ENCODE results near the gene ETV6.

Gene ETV6

DNA sequence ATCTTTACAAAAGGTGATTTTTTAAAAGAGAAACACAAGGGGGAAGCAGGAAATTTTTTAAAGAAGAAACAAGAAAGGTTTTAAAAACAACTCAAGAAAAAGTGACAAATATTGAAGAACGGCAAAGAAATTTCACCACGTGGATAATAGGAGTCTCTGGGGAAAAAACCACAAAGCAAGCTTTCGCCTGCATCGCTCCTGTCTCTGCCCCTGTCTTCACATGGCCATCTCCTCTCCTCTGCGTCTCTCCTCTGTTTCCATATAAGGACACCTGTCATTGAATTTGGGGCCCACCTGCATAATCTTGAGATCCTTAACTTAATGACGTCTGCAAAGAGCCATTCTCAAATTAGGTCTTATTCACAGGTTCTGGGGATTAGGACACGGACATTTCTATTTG lies 175.8 kb downstream of the ETV6 start:
- no peak for DNase-seq (ENCODE audit: low read depth in 2 of 2)

DNA sequence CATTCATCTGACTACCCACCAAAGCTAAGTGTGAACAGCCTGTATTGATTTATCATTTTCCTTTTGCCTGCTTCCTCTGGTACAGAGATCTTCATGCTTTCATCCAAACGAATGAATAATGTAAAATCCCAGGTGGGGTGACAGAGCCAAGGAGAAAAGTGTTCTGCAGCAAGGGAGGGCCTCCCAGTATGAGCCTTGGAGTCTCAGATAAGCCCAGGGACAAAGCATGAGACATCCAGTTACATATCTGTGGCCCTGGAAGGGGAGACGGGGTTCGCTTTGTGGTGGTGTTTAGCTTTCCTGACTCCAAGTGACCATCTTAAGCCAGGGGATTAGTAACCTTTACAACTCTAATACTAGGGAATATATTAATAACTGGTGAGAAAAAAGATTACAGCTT lies 177.1 kb downstream of the ETV6 start:
- no peak for DNase-seq (ENCODE audit: low read depth in 2 of 2)

DNA sequence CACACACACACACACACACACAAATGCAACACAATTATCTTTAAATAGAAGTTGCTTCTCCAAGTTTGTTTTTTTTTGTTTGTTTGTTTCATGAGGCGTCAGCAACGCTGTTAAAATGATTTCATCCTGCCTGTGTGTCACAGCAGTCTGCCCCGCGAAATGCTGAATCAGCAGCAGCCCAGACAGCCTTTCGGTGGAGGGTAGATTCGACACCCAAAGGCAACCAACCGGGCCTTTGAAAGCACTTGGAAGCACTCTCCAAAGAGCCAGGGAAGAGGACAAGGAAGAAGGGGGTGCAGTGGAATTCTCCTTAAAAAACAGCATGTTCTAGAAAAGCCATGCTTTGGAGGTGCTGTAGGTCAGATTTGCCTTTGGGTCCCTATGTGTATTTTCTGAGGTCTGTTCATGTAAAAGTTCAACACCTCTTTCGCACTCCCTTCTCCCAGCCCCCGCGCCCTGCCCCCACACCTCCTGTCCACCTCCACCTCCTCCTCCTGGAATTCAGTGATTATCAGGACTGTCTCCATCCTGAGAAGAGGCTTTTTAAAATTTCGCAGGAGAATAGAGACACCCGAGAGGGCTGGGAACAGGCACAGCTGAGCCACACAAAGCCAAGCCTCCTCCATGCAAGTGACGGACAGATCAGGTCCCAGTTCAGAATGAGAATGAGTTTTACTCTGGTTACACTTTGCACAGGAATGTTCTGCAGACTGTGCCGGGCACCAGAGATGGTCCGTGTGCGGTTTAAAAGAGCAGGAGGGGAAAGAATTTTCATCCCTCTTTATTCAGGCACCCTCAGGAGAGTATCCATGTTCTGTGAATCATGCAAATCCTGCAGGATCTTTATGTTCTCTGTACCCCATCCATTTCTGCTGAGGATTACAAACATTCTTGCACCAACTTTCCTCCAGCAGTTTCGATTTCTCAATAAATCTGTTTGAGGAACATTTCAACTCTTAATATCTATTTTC lies 177.9 kb downstream of the ETV6 start:
- peak in 1 of 2 experiments; percentile 27 for DNase-seq (ENCODE audit: low read depth in 2 of 2)

DNA sequence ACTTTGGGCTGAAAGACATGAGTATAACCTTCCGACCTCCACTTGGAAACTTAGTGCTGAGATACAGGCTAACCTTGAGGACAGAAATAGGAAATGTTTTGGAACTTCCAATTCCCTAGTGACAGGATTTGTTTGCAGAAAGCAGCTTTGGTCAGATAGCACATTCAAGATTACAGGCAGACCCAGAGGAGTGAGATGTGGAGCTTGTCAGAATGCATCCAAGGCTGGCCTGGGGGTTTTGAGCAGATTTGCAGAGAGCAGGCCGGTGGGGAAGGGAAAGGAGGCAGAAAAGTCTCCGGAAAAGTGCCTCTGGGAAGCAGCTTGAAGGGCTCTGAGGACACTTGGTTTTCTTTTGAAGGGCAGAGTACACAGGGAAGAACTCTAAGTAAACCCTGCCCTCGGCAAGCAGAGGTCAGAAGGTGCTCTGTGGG lies 180.3 kb downstream of the ETV6 start:
- DNase-seq (ENCODE audit: low read depth in 2 of 2): no peak

DNA sequence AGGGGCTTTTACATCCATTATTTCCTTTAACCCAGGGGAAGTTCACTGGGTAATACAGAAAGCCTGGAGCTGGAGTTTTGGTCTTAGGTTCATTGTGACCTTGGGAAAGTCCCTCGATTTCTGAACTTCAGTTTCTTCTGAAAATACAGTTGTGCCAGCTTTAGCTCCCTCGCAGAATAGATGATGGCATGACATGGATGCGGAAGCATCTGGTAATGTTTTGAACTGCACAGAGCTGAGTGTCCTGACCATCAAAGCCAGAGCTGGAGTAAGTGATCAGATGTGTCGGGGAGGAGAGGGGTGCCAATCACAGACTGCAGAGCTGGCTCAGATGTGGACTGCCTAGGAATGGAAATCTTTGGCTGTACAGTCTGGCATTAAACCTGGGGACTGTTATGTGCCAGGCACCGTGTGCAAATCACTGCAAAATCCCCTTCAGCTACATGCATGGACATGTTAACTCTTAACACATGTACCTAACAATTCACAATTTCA lies 180.9 kb downstream of the ETV6 start:
- no peak for DNase-seq (ENCODE audit: low read depth in 2 of 2)

DNA sequence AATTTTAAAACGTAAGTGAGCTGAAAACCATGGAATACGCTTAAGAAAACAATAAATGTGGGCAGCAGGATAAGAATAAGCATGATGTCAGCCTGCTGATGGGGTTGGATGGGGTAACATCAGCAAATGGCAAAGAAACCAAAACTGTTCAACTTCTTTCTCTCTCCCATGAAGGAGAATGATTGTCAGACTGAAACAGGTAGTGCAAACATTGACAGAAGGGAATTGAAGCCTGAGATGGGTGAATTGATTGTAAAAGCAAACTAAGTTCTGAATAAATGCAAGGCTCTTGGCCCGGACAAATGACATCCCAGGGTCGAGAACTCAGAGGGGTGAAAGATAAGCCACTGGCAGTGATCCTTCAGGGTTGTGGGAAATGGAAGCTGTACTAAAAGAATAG lies 182.6 kb downstream of the ETV6 start:
- no peak for DNase-seq (ENCODE audit: low read depth in 2 of 2)

DNA sequence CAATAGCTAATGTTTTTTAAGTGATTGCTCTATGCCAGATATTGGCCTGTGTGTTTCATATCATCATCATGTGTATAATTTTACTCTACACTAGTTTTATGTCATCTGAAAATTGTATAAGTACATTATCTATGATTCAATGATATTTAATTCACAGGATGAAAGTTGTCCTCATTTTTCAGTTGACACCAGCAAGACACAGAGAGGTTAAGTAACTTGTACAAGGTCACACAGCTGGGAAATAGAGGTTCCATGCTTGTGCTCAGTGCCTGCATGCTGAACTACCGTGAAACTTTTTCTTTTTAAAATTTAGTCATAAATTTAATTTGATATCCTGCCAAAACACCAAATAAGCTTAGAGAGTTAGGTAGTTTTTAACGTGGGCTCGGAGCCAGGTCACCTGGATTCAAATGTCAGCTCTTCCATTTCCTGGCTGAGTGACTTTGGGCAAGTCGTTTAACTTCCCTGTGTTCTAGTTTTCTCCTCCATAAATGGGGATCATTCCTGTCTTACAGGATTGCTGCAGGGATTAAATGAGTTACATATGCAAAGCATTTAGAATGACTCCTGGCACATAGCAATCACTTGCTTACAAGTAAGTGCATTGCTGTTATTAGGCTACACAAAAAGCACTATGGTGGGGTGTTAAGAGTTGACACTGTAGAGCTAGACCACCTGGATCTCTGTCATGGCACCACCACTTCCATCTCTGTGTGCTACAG lies 183.9 kb downstream of the ETV6 start:
- no peak for DNase-seq (ENCODE audit: low read depth in 2 of 2)

DNA sequence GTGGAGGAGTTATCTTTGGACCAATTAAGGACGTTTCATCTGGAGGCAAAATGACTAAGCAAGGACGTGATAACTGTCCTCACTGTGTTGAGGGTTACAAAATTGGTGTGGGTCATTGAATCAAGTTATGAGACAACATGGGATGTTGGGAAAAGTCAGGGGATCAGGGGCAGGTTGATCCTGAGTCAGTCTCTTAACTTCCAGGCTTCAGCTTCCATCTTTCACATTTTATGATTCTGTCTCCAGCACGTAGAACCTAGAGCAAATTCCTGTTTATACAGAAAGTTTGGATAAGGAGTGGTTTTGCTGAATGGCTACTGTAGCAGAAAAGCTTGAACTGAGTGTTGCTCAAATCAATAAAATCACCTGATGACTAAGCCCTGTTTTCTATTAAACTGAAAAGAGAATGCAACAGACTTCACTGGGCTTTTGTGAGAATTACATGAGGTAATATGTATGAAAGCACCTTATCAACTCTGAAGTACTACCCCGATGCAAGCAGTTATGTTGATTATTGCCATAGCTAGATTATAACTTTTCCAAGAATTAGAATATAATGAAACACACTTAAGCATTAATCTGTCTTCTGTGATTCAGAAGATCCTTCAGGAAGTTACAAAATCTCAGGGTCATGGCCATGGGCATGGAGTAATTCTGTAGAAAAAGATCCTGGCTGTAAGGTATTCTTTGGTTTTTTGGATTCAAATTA lies 184.8 kb downstream of the ETV6 start:
- DNase-seq (ENCODE audit: low read depth in 2 of 2): no peak

DNA sequence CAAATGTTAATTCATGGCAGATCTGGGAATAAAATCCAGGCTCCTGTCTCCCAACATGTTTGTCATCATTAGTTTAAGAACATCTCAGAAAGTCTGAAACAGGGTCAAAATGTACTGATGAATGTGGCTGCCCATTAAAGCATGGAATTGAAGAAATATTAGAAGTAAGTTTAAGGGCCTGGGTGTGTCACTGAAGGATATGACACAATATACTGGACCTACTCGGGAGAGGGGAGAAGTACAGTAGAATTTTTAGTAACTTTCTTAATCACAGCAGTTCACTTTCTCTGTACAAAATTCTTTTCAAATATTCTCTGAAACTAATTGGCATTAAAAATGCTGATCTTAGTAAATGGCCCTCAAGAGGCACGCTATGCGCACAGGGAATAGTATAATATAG lies 185.5 kb downstream of the ETV6 start:
- no peak for DNase-seq (ENCODE audit: low read depth in 2 of 2)

DNA sequence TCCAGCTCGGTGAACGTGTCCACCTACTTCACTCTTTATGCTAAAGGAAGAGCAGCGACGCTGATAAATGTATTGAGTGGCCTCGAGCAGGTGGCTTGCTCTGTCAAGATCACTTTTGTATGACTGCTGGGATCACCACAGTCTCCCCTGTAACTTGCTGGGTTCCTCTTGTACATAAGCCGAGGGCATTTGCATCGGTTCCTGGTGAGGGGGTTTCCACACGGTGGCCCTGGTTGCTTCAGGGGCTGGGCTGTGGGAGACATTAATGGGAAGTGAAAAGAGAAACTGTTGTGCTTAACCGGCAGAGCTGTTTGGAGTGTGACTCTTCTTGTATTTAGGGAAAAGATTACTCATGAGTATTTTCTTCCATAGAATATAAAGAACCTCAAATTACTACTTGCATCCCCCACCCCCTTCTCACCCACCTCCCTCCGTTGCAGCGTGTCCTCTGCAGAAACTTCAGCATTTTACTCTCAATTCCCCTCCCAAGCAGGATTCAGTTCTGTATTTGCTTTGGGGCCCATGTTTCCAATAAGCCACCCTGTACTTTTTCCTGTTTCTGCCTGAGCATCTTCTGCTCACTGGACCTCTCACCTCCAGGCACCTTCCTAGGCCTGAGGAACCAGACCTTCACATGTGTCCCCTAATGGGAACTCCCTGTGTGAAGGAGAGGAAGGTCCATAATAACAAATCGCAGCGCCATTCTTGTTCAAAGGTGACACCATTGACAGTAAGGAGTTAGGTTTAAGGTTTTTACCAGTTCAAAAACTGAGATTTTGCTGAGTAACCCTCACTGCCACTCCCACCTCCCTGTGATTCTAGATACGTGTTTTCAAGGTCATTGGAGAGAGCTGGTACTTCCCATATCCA lies 187.0 kb downstream of the ETV6 start:
- DNase-seq (ENCODE audit: low read depth in 2 of 2): no peak

DNA sequence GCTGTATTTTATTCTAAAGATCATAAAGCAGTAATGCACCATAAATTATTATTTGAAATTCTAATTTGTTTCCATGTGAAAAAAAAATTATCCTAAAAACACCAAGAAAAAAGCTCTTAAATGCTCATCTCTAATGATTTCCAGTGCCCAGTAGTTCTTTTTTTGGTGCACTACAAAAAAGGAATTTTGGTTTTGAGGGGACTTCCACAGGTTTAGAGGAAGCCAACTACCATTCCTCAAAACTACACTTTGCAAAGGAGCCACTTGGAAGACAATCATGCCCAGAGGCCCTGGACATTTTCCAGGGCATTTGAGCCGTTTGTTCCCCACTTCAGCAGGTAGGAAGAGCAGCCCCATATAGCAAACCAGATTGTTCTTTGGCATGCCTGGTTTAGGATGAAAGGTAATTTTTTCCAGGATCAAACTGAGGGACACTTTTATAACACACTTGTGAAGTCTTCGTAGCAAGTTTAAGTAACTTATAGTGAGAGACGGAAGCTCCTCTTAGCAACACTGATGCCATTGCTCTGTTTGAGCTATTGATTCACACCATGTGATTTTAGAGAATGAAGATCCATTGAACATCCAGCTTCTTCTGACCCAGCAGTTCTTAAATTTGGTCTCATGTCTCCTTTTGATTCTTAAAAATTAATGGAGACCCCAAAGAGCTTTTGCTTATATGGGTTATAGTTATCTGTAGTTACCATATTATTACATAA lies 187.9 kb downstream of the ETV6 start:
- DNase-seq (ENCODE audit: low read depth in 2 of 2): no peak

DNA sequence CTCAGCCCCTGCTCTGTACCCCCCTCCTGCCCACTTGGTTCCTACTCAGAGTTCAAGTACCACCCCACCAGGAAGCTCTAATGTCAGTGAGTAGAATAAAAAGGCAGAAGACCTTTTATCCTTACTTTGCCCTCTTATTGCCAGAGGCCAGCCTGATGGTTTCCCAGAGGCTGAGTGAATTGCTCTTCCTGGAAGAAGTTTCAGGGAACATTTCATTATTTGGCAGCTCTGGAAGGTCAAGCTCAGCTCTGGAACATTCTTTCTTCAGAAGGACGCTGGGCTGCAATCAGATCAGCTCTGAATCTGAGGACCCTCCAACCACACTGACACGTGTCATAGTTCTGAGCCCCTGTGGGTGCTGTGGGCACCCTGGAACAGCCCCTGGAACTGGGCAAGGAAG lies 188.9 kb downstream of the ETV6 start:
- no peak for DNase-seq (ENCODE audit: low read depth in 2 of 2)

DNA sequence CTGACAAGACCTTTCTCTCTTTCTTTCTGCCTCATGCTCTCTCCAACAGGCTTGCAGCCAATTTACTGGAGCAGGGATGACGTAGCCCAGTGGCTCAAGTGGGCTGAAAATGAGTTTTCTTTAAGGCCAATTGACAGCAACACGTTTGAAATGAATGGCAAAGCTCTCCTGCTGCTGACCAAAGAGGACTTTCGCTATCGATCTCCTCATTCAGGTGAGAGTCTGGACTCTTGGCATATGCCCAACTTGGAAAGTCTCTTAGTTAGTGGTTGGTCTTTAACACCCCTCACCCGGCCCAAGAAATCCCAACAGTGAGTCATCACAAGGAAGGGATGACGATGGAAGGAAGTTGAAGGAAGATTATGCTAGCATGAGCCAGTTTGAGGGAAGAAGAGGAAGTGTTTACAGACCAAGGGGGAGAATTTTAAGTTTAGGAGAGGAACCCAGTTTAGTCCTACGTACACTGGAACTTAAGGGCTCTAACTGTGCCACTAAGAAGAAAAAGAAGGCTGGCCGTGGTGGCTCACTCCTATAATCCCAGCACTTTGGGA lies 189.7 kb downstream of the ETV6 start:
- no peak for DNase-seq (ENCODE audit: low read depth in 2 of 2)

DNA sequence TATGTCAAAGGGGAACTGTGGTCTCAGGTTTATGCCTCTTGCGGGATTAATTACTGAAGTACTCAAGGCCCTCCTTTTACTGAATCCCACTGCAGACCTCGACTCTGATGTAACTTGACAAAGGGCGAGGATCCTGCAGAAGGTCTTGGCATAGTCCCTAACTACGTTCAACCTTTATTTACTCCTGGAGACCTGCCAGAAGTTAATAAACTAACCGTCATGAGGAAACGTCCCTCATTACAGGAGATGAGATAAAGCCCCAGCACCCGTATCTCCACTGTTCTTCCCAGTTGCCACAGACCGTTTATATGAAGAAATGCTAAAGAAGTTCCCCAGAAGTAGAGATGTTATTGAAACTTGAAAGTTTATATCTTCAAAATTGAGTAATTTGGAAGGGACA lies 190.9 kb downstream of the ETV6 start:
- DNase-seq (ENCODE audit: low read depth in 2 of 2): no peak

DNA sequence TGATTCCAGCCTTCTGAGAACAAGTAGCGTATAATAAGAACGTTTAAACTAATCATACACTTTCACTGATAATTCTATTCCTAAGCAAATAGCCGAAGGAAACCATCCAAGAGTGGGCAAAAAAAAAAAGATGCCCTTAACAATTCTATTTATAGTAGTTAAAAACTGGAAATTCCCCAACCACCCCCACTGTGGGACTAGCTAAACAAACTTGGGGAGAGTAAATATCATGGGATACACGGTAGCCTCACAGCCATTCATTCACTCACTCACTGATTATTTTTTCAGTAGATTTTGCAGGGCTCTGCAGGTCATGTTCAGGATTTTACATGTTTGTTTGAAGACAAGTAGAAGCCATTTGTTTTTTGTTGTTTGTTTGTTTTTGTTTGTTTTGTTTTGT lies 197.0 kb downstream of the ETV6 start:
- no peak for DNase-seq (ENCODE audit: low read depth in 2 of 2)

DNA sequence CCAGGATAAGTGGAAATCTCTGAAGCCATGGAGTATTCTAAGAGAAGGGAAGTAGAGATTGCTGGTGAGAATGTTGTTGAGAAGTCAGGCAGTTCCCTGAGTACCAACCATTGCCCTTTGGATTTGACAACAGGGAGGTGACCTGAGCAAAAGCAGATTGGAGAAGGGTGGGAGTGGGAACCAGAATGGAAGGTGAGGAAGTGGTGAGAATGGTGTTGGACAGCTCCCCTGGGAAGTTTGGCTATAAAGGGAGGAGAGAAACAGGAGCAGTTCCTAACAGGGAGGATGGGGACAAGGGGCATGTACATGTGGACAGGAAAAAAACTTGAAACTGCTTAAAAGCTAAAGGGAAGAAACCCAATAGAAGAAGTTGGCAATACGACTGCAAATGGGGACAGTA lies 198.1 kb downstream of the ETV6 start:
- DNase-seq (ENCODE audit: low read depth in 2 of 2): no peak

DNA sequence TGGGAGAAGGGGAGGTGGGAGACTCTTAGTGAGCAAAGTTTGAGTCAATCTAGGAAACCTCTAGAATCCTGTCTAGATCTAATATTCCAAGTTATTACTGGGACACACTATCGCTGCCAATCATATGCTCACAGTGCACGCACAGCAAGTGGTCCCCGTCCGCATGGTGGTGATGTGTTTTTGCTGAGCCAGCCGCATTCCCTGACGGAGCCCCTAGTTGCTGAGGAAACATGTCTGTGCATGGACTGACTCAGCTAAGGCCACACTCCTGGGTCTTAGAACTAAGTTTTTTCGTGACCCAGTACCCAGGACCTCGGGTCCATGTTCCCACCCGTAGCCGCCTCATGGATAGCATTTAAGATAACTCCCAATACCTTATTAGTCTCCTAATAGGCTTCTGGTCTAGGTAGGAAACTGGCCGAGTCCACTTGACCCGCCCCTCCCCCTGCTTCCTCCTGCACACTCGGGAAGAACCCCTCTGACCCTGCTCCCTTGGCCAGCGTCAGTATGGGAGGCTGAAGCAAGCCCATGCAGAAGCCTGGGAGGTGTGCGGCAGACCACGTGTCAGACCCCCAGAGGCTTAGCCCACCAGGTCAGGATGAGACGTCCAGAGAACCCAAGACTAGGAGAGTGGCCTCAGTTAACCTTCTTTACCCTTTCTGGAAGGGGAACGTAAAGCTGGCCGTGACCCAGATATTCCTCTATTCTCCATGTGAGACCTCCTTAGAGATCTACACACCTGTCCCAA lies 200.5 kb downstream of the ETV6 start:
- DNase-seq (ENCODE audit: low read depth in 2 of 2): no peak

DNA sequence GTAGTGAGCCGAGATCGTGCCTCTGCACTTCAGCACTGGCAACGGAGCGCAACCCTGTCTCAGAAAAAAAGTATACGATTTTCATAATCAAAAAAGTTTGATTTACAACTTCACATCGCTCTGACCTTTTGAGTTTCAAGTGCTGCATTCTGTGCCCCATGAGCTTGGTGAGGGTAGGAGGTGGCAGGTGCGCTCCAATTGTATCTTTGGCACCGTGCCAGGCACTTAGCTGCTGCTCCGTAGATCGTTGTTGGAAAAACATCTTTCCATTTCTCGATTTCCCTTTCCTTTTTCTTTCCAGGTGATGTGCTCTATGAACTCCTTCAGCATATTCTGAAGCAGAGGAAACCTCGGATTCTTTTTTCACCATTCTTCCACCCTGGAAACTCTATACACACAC lies 203.7 kb downstream of the ETV6 start:
- DNase-seq (ENCODE audit: low read depth in 2 of 2): no peak

DNA sequence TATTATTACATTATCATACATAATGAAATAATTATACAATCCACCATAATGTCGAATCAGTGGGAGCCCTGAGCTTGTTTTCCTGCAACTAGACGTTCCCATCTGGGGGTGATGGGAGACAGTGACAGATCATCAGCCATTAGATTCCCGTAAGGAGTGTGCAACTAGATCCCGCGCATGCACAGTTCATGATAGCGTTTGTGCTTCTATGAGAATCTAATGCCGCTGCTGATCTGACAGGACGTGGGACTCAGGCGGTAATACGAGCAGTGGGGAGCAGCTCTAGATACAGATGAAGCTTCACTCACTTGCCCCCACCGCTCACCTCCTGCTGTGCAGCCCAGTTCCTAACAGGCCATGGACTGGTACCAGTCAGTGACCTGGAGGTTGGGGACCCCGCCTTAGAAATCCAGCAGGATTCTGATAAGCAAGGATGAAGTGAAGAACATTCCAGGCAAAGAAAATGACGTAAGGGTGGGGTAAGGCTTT lies 204.6 kb downstream of the ETV6 start:
- no peak for DNase-seq (ENCODE audit: low read depth in 2 of 2)

All from fibroblast of skin of left quadriceps (primary cell).